ENCODE data around the gene KCNH4. TPM values are rescaled to one million over a fixed set of nuclear protein-coding genes. Genes with fewer than 3 reads are reported as not detected.
"Not testable (repeated sequence)": the region's sequence is repeated elsewhere in the genome, so short reads cannot be mapped to it uniquely, and the experiment has no call there.

The KCNH4 gene
- total and polyA plus RNA-seq, 9 donors: 0.07 to 0.40 (median 0.12) TPM; not detected in 4

DNA sequence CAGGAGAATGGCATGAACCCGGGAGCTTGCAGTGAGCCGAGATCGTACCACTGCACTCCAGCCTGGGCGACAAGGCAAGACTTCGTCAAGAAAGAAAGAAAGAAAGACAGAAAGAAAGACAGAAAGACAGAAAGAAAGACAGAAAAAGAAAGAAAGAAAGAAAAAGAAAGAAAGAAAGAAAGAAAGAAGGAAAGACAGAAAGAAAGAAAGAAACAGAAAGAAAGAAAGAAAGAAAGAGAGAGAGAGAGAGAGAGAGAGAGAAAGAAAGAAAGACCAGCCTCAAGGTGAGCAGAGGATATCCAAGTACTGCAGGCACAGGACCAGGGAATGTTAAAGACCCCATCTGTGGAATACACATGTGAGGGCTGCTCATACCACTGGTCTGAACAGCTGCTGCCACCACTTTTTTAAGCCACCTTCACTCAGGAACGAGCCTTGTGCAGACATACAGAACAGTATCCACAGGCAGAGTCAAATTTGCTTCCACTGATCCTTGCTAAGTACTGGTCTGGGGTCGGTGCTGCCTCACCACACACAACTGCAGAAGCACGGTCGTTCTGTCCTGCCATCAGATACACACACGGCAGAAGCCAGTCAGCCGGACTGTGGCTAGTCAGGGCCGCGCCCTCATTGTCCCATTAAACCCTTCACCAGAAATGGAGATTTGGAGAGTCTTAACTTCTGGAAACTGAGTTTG lies 33.9 kb downstream of the KCNH4 start:
- H3K36me3 ChIP-seq: no peaks in the 10 kb centered on the region

GRCh38 chr17:42143138-42143537 lies 37.8 kb downstream of the KCNH4 start:
- H3K4me3 ChIP-seq; H3K27ac ChIP-seq; intact Hi-C loops (cut with DNase I); H3K9me3 ChIP-seq; H3K36me3 ChIP-seq; H3K27me3 ChIP-seq; H3K4me1 ChIP-seq (ENCODE audit: insufficient read depth); DNase-seq: not testable (repeated sequence)
- WGBS, 3 donors: 70 to 76% (median 76%) methylated on average over 4 of the region's 4 CpGs

More for the DNA sequence above, 33.9 kb downstream of the KCNH4 start:
- 80 to 85% (median 81%) methylated on average over 13 of the region's 13 CpGs for WGBS, 3 donors
- Histone ChIP-seq H3K4me1 (ENCODE audit: insufficient read depth) (peaks cover 1% of the 10 kb centered on the region), H3K9me3 (no peaks in the 10 kb centered on the region), H3K4me3 (no peak overlapping the region), H3K27ac (no peak overlapping the region), H3K27me3 (no peaks in the 10 kb centered on the region)
- TF ChIP-seq POLR2A (IDR thresholded peaks at IDR 0.05) (no peak), EP300 (IDR thresholded peaks at IDR 0.05) (no peak), CTCF (IDR thresholded peaks at IDR 0.05) (no peak)
- intact Hi-C loops (cut with DNase I): no loop called here
- no peak for DNase-seq

GRCh38 chr17:42142371-42142896 lies 38.5 kb downstream of the KCNH4 start:
- WGBS, 3 donors: 78 to 90% (median 82%) methylated on average over 7 of the region's 7 CpGs
- no peak for TF ChIP-seq EP300 (IDR thresholded peaks at IDR 0.05)
- no peak for TF ChIP-seq POLR2A (IDR thresholded peaks at IDR 0.05)
- TF ChIP-seq CTCF (IDR thresholded peaks at IDR 0.05): no peak
- Histone ChIP-seq H3K4me3 (no peak overlapping the region), H3K27ac (no peak overlapping the region), H3K27me3 (no peaks in the 10 kb centered on the region), H3K36me3 (no peaks in the 10 kb centered on the region), H3K9me3 (no peaks in the 10 kb centered on the region), H3K4me1 (ENCODE audit: insufficient read depth) (peaks cover 3% of the 10 kb centered on the region)
- DNase-seq: no peak
- intact Hi-C loops (cut with DNase I): no loop called here

DNA sequence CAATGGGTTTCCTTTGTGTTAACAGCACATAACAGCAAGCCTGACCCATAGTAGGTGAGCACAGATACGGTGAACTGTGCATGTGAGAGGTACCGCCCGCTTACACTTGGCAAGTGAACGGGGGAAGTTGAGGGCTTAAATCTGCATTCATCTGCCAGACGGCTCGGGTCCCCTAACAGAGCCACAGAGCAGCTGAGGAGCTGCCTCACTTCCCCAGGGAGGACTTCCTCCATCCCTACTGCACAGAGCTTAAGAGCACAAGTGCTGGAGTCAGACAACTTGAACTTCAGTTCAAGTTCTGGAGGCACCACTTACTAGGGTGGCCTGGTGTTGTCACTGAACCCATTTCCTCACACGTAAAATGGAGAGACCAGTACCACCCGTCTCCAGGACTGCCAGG lies 39.6 kb downstream of the KCNH4 start:
- 73 to 90% (median 87%) methylated on average over 8 of the region's 8 CpGs for WGBS, 3 donors
- Histone ChIP-seq H3K27ac (no peak overlapping the region), H3K27me3 (no peaks in the 10 kb centered on the region), H3K9me3 (no peaks in the 10 kb centered on the region), H3K4me1 (ENCODE audit: insufficient read depth) (peaks cover 6% of the 10 kb centered on the region), H3K36me3 (no peaks in the 10 kb centered on the region), H3K4me3 (no peak overlapping the region)
- no peak for TF ChIP-seq EP300 (IDR thresholded peaks at IDR 0.05)
- TF ChIP-seq POLR2A (IDR thresholded peaks at IDR 0.05): no peak
- TF ChIP-seq CTCF (IDR thresholded peaks at IDR 0.05): no peak
- intact Hi-C loops (cut with DNase I): no loop called here
- DNase-seq: no peak

DNA sequence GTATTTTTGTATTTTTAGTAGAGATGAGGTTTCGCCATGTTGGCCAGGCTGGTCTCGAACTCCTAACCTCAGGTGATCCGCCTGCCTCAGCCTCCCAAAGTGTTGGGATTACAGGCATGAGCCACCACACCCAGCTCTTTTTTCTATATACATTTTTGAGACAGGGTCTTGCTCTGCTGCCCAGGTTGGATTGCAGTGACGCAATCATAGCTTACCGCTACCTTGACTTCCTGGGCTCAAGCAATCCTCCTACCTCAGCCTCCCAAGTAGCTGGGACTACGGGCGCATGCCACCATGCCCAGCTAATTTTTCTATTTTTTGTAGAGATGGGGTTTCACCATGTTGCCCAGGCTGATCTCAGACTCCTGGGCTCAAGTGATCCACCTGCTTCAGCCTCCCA lies 40.3 kb downstream of the KCNH4 start:
- H3K4me3 ChIP-seq; H3K36me3 ChIP-seq; H3K9me3 ChIP-seq; intact Hi-C loops (cut with DNase I); DNase-seq; H3K27me3 ChIP-seq; H3K27ac ChIP-seq: not testable (repeated sequence)
- WGBS, 3 donors: 97 to 99% (median 97%) methylated on average over 7 of the region's 7 CpGs
- peaks cover 11% of the 10 kb centered on the region for H3K4me1 ChIP-seq (ENCODE audit: insufficient read depth)

Data from ovary (tissue), 9 donors.